AG04450 (cell line): ENCODE data around the gene WDR83. TPM values are rescaled to one million over a fixed set of nuclear protein-coding genes. Genes with fewer than 3 reads are reported as not detected.

Experiments
- CTCF ChIA-PET: fragments of 300-600, 350-600 bp; formaldehyde crosslinking; extraction: SDS; loops from one replicate; lab custom pipeline; 2022; ENCODE audit warnings: antibody characterized with exemption, inconsistent platforms; lab: Charles Lee
- POLR2A ChIA-PET: fragments of 350-600 bp; formaldehyde crosslinking; extraction: SDS; loops from one replicate; lab custom pipeline; 2021; ENCODE audit warnings: antibody characterized with exemption, inconsistent platforms; lab: Yijun Ruan, JAX
- DNase-seq: peaks from one replicate; pipeline ENCODE4 v3.0.0-alpha.2; 2011; ENCODE audit warnings: low read depth, low spot score
- H3K27ac ChIP-seq: one replicate; pipeline ENCODE4 v1.5.1; 2012; ENCODE audit warnings: low read depth, low read length, control low read depth
- H3K27me3 ChIP-seq: one replicate; pipeline ENCODE4 v1.6.0; 2012; ENCODE audit warnings: low read length; ENCODE audit not compliant: control insufficient read depth, insufficient read depth
- H3K4me3 ChIP-seq: 2 replicates; pipeline ENCODE4 v1.5.1; 2011; ENCODE audit warnings: mild to moderate bottlenecking, low read depth, low read length, control low read depth
- H3K9me3 ChIP-seq: 2 replicates; pipeline ENCODE4 v1.5.1; 2012; ENCODE audit warnings: low read length; ENCODE audit not compliant: control insufficient read depth, insufficient read depth
- polyA plus RNA-seq: library from polyadenylated mRNA; depleted of rRNA; stranded (reverse); fragments of >200 nt; gene quantifications from 2 replicates; pipeline ENCODE4 v1.2.3, GENCODE V29; 2011
- TF ChIP-seq, protein P1 (sequence below): IDR thresholded peaks from 2 replicates; pipeline ENCODE4 v1.5.1; 2011; ENCODE audit warnings: low read depth, low read length, control low read depth, inconsistent platforms

Gene WDR83
- polyA plus RNA-seq, 1 experiment: 5.3 TPM

DNA sequence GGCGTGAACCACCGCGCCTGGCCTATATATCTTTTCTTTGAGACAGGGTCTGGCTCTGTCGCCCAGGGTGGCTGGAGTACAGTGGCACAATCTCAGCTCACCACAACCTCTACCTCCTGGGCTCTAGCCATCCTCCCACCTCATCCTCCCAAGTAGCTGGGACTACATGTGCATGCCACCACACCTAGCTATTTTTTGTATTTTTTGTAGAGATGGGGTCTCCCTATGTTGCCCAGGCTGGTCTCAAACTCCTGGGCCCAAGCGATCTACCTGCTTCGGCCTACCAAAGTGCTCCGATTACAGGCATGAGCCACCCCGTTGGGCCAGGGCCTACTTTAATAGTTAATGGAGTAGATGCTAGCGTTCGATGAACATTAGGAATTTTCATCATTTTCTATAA is 53.7 kb downstream of the WDR83 start:
- no peak for DNase-seq
- TF ChIP-seq, protein P1, sequence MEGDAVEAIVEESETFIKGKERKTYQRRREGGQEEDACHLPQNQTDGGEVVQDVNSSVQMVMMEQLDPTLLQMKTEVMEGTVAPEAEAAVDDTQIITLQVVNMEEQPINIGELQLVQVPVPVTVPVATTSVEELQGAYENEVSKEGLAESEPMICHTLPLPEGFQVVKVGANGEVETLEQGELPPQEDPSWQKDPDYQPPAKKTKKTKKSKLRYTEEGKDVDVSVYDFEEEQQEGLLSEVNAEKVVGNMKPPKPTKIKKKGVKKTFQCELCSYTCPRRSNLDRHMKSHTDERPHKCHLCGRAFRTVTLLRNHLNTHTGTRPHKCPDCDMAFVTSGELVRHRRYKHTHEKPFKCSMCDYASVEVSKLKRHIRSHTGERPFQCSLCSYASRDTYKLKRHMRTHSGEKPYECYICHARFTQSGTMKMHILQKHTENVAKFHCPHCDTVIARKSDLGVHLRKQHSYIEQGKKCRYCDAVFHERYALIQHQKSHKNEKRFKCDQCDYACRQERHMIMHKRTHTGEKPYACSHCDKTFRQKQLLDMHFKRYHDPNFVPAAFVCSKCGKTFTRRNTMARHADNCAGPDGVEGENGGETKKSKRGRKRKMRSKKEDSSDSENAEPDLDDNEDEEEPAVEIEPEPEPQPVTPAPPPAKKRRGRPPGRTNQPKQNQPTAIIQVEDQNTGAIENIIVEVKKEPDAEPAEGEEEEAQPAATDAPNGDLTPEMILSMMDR: no peak
- no peaks in the 10 kb centered on the region; the same call in 1 of the 2 replicates for H3K9me3 ChIP-seq
- POLR2A ChIA-PET: no interaction called here
- CTCF ChIA-PET: interaction anchor here (1.0 to 1.3 kb wide), 2 partner anchors 38 to 128 kb away, joined by 3 read pairs; no protein-coding TSS in a partner anchor
- peak overlapping the region; percentile 57 for H3K27ac ChIP-seq
- H3K4me3 ChIP-seq: peak overlapping the region; percentile 83
- no peaks in the 10 kb centered on the region for H3K27me3 ChIP-seq

DNA sequence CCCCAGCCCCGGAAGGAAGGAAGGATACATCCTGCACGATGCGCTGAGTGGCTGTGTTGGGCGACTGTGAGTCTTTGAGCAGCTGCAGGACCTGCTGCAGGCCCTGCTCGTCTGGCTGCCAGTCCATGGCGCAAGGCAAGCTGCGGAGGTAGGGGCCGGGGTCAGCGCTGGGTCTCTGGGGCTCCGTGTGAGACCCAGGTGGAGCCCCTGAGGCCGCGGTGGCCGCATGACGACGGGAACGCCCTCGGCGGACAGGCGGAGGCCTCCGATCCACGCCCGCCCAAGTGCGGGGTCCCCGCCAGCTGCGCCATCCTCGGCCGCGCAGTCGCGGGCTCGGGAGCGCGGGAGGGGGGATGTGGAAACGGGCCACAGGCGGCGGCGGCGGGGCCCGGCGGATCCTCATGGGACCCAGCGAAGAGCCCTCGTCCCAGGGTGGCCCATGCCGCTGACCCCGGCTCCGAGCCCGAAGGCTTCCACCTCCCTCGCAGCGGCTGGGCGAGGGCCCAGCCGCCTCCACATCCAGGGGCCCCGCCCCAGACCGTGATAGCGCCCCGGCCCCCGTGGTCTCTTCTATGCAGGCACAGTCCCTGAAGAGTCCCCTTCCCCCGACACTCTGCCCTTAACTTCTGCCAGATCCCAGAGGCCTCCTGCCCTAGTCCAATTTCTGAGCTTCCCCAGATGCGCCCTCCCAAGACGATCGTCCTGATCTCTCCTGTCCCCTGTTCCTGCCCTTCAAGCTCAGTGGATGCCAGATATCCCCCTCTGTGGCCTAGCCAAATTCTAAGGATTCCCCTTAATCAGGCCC is 54.4 kb downstream of the WDR83 start:
- POLR2A ChIA-PET: interaction anchor here (0.6 to 3.3 kb wide), 4 partner anchors 13 to 72 kb away, joined by 3 to 25 read pairs (median 19); partner anchors contain the start of genes GET3, JUNB, MAN2B1 and TRIR
- Histone ChIP-seq H3K27me3 (no peaks in the 10 kb centered on the region), H3K27ac (peak overlapping the region; percentile 78), H3K9me3 (no peaks in the 10 kb centered on the region; the same call in 1 of the 2 replicates), H3K4me3 (peak overlapping the region; percentile 83)
- TF ChIP-seq, protein P1: no peak
- no peak for DNase-seq
- CTCF ChIA-PET: interaction anchor here (0.6 to 1.3 kb wide), 4 partner anchors 36 to 127 kb away, joined by 3 to 4 read pairs (median 3); no protein-coding TSS in a partner anchor

DNA sequence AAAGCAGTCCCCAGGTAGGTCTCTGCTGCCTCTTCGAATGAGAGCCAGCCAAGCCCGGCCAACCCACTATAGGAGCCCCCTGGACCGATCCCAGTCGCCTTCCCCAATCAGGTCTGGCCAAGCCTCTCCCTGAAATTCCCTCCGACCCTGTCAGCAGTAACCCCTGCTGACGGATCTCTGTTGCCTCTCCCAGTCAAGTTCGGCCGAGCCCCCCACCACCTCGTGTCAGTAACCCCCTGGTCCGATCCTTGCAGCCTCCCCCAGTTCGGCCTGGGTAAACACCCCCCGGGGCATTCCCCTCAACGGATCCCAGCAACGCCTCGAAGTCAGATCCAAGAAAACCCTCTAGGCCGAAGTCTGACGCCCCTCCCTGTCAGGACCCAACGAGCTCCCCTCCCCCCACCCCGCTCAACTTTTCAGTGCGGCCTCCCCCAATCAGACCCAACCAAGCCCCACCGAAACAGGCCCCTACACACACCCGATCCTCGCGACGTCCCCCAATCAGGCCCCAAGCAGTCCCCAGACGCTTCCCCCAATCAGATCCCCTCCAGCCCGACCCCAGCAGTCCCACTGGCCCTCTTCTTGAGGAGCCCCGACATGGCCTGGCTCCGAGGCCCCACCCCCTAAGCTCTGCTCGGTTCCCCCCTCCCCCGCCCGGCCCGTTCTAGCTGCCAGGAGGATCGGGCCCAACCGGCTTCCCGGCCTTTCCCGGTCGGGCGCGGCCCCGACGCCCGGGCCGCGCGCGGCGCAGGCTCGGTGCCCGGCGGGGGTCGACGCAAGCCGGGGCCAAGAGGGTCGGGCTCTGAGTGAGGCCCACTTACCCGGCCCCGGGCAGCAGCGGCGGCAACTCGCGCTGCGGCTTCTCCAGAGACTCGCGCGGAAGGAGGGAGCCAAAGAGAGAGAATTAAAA is 55.3 kb downstream of the WDR83 start:
- H3K9me3 ChIP-seq: no peaks in the 10 kb centered on the region; the same call in 1 of the 2 replicates
- CTCF ChIA-PET: interaction anchor here (0.6 to 1.8 kb wide), 4 partner anchors 12 to 75 kb away, joined by 3 to 8 read pairs (median 4); no protein-coding TSS in a partner anchor
- peak; percentile 45 for DNase-seq
- peak overlapping the region; percentile 83 for H3K4me3 ChIP-seq
- no peaks in the 10 kb centered on the region for H3K27me3 ChIP-seq
- TF ChIP-seq, protein P1: no peak
- H3K27ac ChIP-seq: peak overlapping the region; percentile 78
- POLR2A ChIA-PET: interaction anchor here (0.6 to 3.3 kb wide), 8 partner anchors 12 to 150 kb away, joined by 3 to 25 read pairs (median 6); partner anchors contain the start of genes GET3, JUNB, MAN2B1 and TRIR

DNA sequence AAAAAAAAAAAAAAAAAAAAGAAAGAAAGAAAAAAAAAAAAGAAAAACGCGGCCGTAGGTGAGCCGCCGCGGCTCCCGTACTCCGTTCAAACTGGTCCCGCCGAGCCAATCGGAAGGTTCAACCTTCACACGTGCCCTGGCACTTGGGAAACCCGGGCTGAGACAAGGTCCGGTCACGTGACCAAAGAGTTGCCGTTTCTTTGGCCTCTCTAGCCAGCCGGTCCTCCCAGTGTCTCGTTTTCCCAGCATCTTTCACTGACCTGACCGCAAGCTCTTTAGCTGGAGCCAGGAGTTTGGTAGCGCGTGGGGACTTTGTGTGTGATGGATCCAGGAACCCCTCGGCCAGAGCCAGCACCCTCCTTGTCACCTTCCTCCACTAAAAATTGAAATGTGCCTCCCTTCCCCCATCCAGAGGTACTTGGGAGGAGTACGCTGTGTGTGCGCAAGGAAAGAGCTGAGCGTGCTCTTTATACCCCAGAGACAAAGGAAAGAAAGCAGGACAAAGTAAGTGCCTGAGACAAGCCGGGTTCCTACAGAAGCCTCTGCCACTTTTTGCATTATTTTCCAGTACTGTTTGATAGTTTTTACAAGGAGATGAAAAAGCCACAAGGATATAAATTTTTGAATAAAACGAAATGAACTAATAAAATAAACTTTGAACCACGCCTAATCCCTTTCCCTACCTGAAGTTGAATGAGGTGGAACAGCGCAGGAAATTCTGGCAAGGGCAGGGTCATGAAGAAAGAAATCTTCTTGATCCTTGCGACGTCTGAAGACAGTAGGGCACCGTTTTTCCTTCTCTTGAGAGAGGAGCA is 56.2 kb downstream of the WDR83 start:
- ChIA-PET CTCF (interaction anchor here (0.7 to 1.8 kb wide), 4 partner anchors 11 to 125 kb away, joined by 3 to 8 read pairs (median 4); no protein-coding TSS in a partner anchor), POLR2A (interaction anchor here (0.5 to 3.3 kb wide), 6 partner anchors 11 to 224 kb away, joined by 3 to 25 read pairs (median 12); partner anchors contain the start of genes DHPS, GET3, JUNB and TRIR)

More for the DNA sequence above, 56.2 kb downstream of the WDR83 start:
- peak; percentile 98 for DNase-seq
- peak overlapping the region; percentile 82 for H3K27ac ChIP-seq
- H3K27me3 ChIP-seq: no peaks in the 10 kb centered on the region
- TF ChIP-seq, protein P1: no peak
- peak overlapping the region; percentile 83 for H3K4me3 ChIP-seq
- H3K9me3 ChIP-seq: no peaks in the 10 kb centered on the region; the same call in 1 of the 2 replicates
